Measurements from ENCODE around the gene PARN.

DNA sequence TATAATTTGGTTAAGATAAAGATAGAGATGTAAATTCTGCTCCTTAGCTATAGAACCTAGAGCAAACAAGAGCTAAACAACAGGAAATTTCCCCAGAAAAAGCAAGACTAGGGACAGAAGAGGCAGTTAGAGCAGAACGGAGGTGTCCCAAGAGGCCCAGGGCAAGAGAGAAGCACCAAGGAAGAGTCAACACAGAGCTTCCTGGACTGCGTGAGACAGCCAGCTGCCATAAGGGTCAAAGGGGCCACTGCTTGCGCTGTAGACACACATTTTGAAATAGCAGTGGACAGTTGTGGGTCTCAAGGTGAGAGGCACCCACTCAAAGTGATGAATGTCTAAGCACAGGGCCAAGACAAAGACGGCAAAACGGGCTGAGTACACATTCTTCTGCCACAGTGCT is 156.6 kb downstream of the PARN start:
- TF ChIP-seq, protein P1, sequence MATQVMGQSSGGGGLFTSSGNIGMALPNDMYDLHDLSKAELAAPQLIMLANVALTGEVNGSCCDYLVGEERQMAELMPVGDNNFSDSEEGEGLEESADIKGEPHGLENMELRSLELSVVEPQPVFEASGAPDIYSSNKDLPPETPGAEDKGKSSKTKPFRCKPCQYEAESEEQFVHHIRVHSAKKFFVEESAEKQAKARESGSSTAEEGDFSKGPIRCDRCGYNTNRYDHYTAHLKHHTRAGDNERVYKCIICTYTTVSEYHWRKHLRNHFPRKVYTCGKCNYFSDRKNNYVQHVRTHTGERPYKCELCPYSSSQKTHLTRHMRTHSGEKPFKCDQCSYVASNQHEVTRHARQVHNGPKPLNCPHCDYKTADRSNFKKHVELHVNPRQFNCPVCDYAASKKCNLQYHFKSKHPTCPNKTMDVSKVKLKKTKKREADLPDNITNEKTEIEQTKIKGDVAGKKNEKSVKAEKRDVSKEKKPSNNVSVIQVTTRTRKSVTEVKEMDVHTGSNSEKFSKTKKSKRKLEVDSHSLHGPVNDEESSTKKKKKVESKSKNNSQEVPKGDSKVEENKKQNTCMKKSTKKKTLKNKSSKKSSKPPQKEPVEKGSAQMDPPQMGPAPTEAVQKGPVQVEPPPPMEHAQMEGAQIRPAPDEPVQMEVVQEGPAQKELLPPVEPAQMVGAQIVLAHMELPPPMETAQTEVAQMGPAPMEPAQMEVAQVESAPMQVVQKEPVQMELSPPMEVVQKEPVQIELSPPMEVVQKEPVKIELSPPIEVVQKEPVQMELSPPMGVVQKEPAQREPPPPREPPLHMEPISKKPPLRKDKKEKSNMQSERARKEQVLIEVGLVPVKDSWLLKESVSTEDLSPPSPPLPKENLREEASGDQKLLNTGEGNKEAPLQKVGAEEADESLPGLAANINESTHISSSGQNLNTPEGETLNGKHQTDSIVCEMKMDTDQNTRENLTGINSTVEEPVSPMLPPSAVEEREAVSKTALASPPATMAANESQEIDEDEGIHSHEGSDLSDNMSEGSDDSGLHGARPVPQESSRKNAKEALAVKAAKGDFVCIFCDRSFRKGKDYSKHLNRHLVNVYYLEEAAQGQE (IDR thresholded peaks at IDR 0.05; ENCODE audit: borderline replicate concordance) = no peak
- no peak for TF ChIP-seq POLR2AphosphoS5 (IDR thresholded peaks at IDR 0.05)
- TF ChIP-seq, protein P2, sequence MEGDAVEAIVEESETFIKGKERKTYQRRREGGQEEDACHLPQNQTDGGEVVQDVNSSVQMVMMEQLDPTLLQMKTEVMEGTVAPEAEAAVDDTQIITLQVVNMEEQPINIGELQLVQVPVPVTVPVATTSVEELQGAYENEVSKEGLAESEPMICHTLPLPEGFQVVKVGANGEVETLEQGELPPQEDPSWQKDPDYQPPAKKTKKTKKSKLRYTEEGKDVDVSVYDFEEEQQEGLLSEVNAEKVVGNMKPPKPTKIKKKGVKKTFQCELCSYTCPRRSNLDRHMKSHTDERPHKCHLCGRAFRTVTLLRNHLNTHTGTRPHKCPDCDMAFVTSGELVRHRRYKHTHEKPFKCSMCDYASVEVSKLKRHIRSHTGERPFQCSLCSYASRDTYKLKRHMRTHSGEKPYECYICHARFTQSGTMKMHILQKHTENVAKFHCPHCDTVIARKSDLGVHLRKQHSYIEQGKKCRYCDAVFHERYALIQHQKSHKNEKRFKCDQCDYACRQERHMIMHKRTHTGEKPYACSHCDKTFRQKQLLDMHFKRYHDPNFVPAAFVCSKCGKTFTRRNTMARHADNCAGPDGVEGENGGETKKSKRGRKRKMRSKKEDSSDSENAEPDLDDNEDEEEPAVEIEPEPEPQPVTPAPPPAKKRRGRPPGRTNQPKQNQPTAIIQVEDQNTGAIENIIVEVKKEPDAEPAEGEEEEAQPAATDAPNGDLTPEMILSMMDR (IDR thresholded peaks at IDR 0.05; ENCODE audit: poor library complexity, severe bottlenecking) = no peak
- TF ChIP-seq TAF1 (IDR thresholded peaks at IDR 0.05; ENCODE audit: low read depth) = no peak
- TF ChIP-seq EZH2 (IDR thresholded peaks at IDR 0.05; ENCODE audit: borderline replicate concordance, insufficient read depth, low read length, poor library complexity, severe bottlenecking) = no peak
- no peak for TF ChIP-seq SMC3 (conservative IDR thresholded peaks at IDR 0.05; ENCODE audit: poor library complexity)
- TF ChIP-seq EP300 (conservative IDR thresholded peaks at IDR 0.05; ENCODE audit: poor library complexity, severe bottlenecking) = no peak
- no peak for TF ChIP-seq MXI1 (conservative IDR thresholded peaks at IDR 0.05; ENCODE audit: poor library complexity, severe bottlenecking)
- no peak for TF ChIP-seq RAD21 (conservative IDR thresholded peaks at IDR 0.05)

Data from neural cell (in vitro differentiated cells).